VCaP (cell line): ENCODE measurements around the gene SLC2A13.

Experiments used
- H3K27ac ChIP-seq: fragments of 450-650 bp; 2 replicates; pipeline ENCODE4 v1.5.1; 2017
- TF ChIP-seq, protein P1 (sequence below): fragments of 450-650 bp; conservative IDR thresholded peaks from 2 replicates; pipeline ENCODE4 v1.5.1; 2017; ENCODE audit warnings: mild to moderate bottlenecking, moderate library complexity

Gene SLC2A13

DNA sequence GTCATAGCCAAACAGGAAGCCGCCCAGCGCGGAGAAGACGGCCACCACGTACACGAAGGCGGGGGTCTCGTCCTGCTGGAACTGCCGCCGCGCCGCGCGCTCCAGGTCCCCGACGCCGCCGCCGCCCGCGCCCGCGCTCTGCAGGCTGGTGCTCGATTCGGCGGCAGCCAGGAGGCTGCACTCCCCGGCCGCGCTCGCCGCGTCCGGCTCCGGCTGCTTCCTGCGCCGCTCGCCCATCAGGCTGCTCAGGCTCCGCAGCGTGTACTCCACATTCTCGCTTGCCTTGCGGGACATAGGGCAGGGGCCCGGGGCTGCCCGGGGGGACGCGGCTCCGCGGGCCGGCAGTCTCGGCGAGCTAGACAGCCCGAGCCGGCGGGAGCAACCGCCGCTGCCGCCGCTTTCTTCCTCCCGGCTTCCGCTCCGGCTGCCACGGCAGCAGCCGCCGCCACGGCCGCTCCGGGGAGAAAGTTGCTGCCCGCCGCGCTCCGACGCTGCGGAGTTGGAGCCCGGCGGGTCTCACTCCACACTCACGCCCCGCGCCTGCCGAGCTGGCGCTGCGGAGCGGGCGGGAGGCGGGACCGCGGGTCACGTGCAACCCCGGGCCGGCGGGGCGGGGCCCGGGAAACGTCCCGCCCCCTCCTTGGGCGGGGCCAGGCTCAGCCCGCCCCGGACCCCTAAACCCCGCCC, at the start of gene SLC2A13:
Gene SLC2A13 (minus strand): TSS at position 567 of the 687 bp plus-strand sequence. CDS start 273 bp downstream, at position 294.
- TF ChIP-seq, protein P1, sequence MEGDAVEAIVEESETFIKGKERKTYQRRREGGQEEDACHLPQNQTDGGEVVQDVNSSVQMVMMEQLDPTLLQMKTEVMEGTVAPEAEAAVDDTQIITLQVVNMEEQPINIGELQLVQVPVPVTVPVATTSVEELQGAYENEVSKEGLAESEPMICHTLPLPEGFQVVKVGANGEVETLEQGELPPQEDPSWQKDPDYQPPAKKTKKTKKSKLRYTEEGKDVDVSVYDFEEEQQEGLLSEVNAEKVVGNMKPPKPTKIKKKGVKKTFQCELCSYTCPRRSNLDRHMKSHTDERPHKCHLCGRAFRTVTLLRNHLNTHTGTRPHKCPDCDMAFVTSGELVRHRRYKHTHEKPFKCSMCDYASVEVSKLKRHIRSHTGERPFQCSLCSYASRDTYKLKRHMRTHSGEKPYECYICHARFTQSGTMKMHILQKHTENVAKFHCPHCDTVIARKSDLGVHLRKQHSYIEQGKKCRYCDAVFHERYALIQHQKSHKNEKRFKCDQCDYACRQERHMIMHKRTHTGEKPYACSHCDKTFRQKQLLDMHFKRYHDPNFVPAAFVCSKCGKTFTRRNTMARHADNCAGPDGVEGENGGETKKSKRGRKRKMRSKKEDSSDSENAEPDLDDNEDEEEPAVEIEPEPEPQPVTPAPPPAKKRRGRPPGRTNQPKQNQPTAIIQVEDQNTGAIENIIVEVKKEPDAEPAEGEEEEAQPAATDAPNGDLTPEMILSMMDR = 0 out of 2 replicates have a peak, but pooled peaks have one; percentile 1
- H3K27ac ChIP-seq = peak within 1 kb of the TSS; percentile 59

DNA sequence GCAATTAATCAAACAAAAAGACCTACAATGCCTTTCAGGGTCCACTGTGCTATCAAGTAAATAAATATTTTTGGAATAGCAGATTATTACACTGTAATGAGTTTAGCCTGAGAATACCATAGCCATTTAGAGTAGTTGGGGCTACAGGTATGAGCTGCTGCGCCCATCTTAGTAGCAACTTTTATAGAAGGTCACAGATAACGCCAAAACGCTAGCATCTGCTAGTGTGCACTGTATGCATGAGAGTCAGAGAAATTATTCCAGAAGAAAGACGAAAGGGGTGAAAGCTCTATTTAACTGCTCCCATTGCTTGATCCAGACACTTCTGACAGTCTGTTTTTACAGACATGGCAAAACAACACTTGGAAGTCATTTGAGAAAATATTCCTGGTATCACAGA, 48.5 kb upstream of the SLC2A13 start:
- TF ChIP-seq, protein P1 = no peak
- no peak overlapping the region for H3K27ac ChIP-seq

DNA sequence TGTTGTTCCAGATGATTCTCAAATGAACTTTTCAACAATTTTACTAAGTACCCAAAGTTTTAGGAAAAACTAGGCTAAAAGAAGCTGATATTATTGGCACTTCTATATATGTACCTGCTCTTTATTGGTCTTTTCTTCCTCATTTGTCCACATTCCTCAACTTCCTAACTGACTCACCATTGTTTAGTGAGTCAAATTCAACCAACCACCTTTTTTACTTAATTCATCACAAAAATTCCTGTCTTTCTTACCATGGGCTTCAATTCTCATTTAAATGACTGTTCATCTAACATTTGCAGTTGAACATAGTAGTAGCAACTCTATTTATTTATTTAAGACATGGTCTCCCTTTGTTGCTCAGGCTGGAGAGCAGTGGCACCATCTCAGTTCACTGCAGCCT, 47.6 kb upstream of the SLC2A13 start:
- TF ChIP-seq, protein P1 = no peak
- no peak overlapping the region for H3K27ac ChIP-seq

DNA sequence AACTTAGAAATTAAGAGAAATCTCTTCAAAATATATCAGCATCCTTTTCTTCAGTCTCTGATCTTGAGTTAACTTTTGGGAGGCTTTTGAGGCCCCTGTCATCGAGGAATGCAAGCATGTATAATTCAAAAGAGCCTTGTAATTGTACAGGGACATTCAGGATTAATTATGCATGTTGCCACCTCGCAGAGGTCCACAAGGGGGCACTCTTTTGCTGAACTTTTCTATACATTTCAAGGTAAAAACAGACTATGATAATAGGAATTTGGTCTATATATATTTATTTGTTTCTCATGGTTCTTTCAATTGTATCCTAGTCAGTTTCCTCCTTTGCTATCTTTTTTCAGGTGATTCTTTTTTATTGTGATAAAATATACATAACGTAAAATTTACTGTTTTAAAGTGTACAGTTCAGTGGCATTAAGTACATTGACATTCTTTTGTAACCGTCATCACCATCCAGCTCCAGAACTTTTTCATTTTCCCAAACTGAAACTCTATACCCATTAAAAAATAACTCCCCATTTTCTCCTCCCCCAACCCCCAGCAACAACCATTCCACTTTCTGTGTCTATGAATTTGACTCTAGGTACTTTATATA, 47.0 kb upstream of the SLC2A13 start:
- H3K27ac ChIP-seq = no peak overlapping the region
- TF ChIP-seq, protein P1 = peak; percentile 93

DNA sequence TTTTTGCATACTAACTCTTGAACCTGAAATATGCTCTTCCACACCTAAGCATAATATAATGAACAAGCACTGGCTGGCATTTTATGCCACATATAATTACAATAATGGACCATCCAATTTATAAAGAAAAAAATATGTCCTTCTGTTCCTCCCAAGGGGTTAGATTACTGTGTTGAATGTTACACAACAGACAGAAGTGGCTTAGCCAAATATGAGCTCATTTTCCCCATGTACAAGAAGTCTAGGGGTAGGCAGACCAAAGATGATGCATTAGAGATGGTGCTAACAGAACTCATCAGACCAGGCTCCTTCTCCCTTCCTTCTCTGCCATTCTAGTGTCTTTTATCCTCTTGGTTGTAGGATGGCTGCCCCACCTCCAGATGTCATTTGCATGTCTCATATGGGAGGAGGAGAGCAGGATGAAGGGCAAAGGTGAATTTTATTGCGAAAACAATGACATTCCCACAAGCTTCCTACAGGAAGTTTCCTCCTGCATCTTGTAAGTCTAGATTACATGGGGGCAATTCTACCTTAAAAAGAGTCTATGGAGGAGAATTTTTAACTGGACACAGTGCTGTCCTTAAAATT, 43.9 kb upstream of the SLC2A13 start:
- TF ChIP-seq, protein P1 = no peak
- H3K27ac ChIP-seq = no peak overlapping the region

DNA sequence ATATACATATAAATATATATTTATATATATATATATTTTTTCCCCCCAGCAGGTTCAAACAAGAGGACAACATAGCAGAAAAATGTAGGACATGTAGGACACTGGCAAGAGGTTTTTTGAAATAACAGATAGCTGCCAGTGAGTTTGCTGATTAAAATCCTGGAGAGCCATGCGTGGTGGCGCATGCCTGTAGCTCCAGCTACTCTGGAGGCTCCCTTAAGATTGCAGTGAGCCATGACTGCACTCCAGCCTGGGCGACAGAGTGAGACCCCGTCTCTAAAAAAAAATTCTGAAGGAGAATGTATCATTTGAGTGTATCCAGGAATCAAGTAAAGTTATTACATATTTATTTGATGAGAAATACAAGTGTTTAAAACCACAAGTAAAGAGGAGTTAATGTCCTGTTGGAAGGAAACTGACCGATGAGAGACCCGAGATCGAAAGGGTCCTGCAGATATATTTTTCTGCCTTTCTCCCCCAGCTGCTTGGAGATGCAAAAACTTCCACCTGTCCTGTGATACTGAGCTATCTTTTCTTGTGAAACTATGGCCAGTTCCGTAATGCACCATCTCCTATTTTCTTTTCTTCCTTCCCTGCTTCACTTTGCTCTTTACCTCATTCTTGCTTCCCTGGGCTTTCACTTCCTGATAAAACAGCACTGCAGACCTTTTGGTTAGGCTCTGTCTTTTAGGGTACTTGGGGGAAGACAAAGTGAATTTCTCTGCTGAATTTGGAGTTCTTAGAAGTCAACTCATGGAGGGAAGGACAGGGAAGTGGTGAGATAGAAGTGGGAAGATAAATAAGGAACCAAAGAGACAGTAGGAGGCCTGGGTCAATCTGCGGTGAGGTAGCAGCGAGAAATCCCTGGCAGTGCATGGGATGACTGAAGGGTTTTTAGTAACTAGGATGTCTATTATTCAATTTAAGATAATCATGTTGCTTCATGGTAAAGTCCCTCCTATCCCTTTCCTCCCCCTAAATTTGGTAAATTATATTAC, 41.2 kb upstream of the SLC2A13 start:
- no peak overlapping the region for H3K27ac ChIP-seq
- TF ChIP-seq, protein P1 = no peak

DNA sequence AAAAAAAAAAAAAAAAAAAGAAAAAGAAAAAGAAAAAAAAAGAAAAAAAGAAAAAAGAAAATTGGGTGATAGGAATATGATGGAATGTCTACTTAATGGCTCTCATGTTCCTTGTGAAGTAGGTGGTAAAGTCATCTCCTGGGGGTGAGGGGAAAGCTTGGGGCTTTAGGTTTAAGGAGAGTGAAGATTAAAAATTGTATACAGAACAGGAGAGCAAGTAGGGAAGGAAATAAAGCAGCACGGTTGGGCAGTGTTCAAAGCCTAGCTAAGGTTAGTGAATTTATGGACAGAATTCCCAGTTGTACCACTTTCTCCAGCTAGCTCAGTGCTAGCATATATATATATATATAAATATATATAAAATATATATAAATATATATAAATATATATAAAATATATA, 40.0 kb upstream of the SLC2A13 start:
- TF ChIP-seq, protein P1 = no peak
- H3K27ac ChIP-seq = no peak overlapping the region
